ENCODE results near the gene TBC1D25.

TBC1D25 gene

GRCh38 chrX:48604701-48605100, 65.2 kb downstream of the TBC1D25 start:
- in situ Hi-C loops (cut with MboI; ENCODE audit: low pct_unique_long_range_greater_than_20kb, low sequenced_read_pairs, unreplicated experiment), result no loop called here
- TF ChIP-seq, protein P1, sequence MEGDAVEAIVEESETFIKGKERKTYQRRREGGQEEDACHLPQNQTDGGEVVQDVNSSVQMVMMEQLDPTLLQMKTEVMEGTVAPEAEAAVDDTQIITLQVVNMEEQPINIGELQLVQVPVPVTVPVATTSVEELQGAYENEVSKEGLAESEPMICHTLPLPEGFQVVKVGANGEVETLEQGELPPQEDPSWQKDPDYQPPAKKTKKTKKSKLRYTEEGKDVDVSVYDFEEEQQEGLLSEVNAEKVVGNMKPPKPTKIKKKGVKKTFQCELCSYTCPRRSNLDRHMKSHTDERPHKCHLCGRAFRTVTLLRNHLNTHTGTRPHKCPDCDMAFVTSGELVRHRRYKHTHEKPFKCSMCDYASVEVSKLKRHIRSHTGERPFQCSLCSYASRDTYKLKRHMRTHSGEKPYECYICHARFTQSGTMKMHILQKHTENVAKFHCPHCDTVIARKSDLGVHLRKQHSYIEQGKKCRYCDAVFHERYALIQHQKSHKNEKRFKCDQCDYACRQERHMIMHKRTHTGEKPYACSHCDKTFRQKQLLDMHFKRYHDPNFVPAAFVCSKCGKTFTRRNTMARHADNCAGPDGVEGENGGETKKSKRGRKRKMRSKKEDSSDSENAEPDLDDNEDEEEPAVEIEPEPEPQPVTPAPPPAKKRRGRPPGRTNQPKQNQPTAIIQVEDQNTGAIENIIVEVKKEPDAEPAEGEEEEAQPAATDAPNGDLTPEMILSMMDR (IDR thresholded peaks at IDR 0.05; ENCODE audit: extremely low read depth, insufficient read depth, missing control alignments), result no peak
- DNase-seq (ENCODE audit: low spot score), result no peak

- in situ Hi-C loops (cut with MboI; ENCODE audit: low pct_unique_long_range_greater_than_20kb, low sequenced_read_pairs, unreplicated experiment), result no loop called here
Observed at GRCh38 chrX:48606091-48606490, 66.6 kb downstream of the TBC1D25 start.

GRCh38 chrX:48611703-48612102, 72.2 kb downstream of the TBC1D25 start:
- no peak for DNase-seq (ENCODE audit: low spot score)
- in situ Hi-C loops (cut with MboI; ENCODE audit: low pct_unique_long_range_greater_than_20kb, low sequenced_read_pairs, unreplicated experiment), result no loop called here
- TF ChIP-seq, protein P1 (IDR thresholded peaks at IDR 0.05; ENCODE audit: extremely low read depth, insufficient read depth, missing control alignments), result no peak

More at GRCh38 chrX:48606091-48606490, 66.6 kb downstream of the TBC1D25 start:
- no peak for DNase-seq (ENCODE audit: low spot score)
- TF ChIP-seq, protein P1 (IDR thresholded peaks at IDR 0.05; ENCODE audit: extremely low read depth, insufficient read depth, missing control alignments), result no peak
